ENCODE measurements around the gene PTRHD1.
A peak's percentile ranks its signal among the peaks of the same experiment; 100 is the strongest.

PTRHD1 gene

GRCh38 chr2:24766609-24767008 lies 26.6 kb downstream of the PTRHD1 start:
- Mint-ChIP-seq H3K9me3 (ENCODE audit: low read depth) (no peaks in the 10 kb centered on the region), H3K27me3 (no peaks in the 10 kb centered on the region)

GRCh38 chr2:24763843-24764242 lies 29.3 kb downstream of the PTRHD1 start:
- H3K4me3 Mint-ChIP-seq = no peak overlapping the region
- H3K9me3 Mint-ChIP-seq (ENCODE audit: low read depth) = no peaks in the 10 kb centered on the region
- H3K27me3 Mint-ChIP-seq = no peaks in the 10 kb centered on the region
- peaks cover 15% of the 10 kb centered on the region for H3K36me3 Mint-ChIP-seq
- peaks cover 5% of the 10 kb centered on the region for H3K4me1 Mint-ChIP-seq (ENCODE audit: low read depth)
- H3K27ac Mint-ChIP-seq = no peak overlapping the region

More at GRCh38 chr2:24766609-24767008, 26.6 kb downstream of the PTRHD1 start:
- Mint-ChIP-seq H3K36me3 (peaks cover 16% of the 10 kb centered on the region), H3K27ac (no peak overlapping the region), H3K4me3 (no peak overlapping the region), H3K4me1 (ENCODE audit: low read depth) (peaks cover 5% of the 10 kb centered on the region)

- Mint-ChIP-seq H3K9me3 (ENCODE audit: low read depth) (no peaks in the 10 kb centered on the region), H3K36me3 (peaks cover 15% of the 10 kb centered on the region), H3K27ac (no peak overlapping the region), H3K27me3 (no peaks in the 10 kb centered on the region), H3K4me1 (ENCODE audit: low read depth) (peaks cover 5% of the 10 kb centered on the region), H3K4me3 (no peak overlapping the region)
These were observed 30.7 kb downstream of the PTRHD1 start for GRCh38 chr2:24762518-24762917.

GRCh38 chr2:24761866-24762265 lies 31.3 kb downstream of the PTRHD1 start:
- H3K27me3 Mint-ChIP-seq = no peaks in the 10 kb centered on the region
- H3K4me1 Mint-ChIP-seq (ENCODE audit: low read depth) = peaks cover 5% of the 10 kb centered on the region
- H3K36me3 Mint-ChIP-seq = peaks cover 15% of the 10 kb centered on the region
- no peaks in the 10 kb centered on the region for H3K9me3 Mint-ChIP-seq (ENCODE audit: low read depth)
- H3K4me3 Mint-ChIP-seq = no peak overlapping the region
- no peak overlapping the region for H3K27ac Mint-ChIP-seq

GRCh38 chr2:24756789-24757188 lies 36.4 kb downstream of the PTRHD1 start:
- Mint-ChIP-seq H3K27ac (no peak overlapping the region), H3K9me3 (ENCODE audit: low read depth) (no peaks in the 10 kb centered on the region), H3K4me3 (no peak overlapping the region), H3K36me3 (peaks cover 6% of the 10 kb centered on the region), H3K4me1 (ENCODE audit: low read depth) (no peaks in the 10 kb centered on the region), H3K27me3 (no peaks in the 10 kb centered on the region)

- H3K27ac Mint-ChIP-seq = no peak overlapping the region
- H3K4me1 Mint-ChIP-seq (ENCODE audit: low read depth) = no peaks in the 10 kb centered on the region
- H3K4me3 Mint-ChIP-seq = no peak overlapping the region
- peaks cover 6% of the 10 kb centered on the region for H3K36me3 Mint-ChIP-seq
- H3K27me3 Mint-ChIP-seq = no peaks in the 10 kb centered on the region
- no peaks in the 10 kb centered on the region for H3K9me3 Mint-ChIP-seq (ENCODE audit: low read depth)
These were observed 38.0 kb downstream of the PTRHD1 start for GRCh38 chr2:24754985-24755705.

- peaks cover 6% of the 10 kb centered on the region for H3K4me1 Mint-ChIP-seq (ENCODE audit: low read depth)
- no peaks in the 10 kb centered on the region for H3K9me3 Mint-ChIP-seq (ENCODE audit: low read depth)
- H3K27ac Mint-ChIP-seq = peak overlapping the region; percentile 7
- peaks cover 11% of the 10 kb centered on the region for H3K36me3 Mint-ChIP-seq
- H3K4me3 Mint-ChIP-seq = no peak overlapping the region
- no peaks in the 10 kb centered on the region for H3K27me3 Mint-ChIP-seq
These were observed 44.0 kb downstream of the PTRHD1 start for GRCh38 chr2:24749069-24749691.

GRCh38 chr2:24747299-24747698 lies 45.9 kb downstream of the PTRHD1 start:
- Mint-ChIP-seq H3K4me1 (ENCODE audit: low read depth) (peaks cover 18% of the 10 kb centered on the region), H3K27me3 (no peaks in the 10 kb centered on the region), H3K9me3 (ENCODE audit: low read depth) (no peaks in the 10 kb centered on the region), H3K36me3 (peaks cover 14% of the 10 kb centered on the region), H3K27ac (no peak overlapping the region), H3K4me3 (no peak overlapping the region)

- no peak overlapping the region for H3K27ac Mint-ChIP-seq
- no peaks in the 10 kb centered on the region for H3K27me3 Mint-ChIP-seq
- no peaks in the 10 kb centered on the region for H3K9me3 Mint-ChIP-seq (ENCODE audit: low read depth)
- peaks cover 17% of the 10 kb centered on the region for H3K36me3 Mint-ChIP-seq
- H3K4me3 Mint-ChIP-seq = no peak overlapping the region
- peaks cover 18% of the 10 kb centered on the region for H3K4me1 Mint-ChIP-seq (ENCODE audit: low read depth)
These were observed 47.4 kb downstream of the PTRHD1 start for GRCh38 chr2:24745825-24746224.

GRCh38 chr2:24744356-24744755 lies 48.8 kb downstream of the PTRHD1 start:
- no peak overlapping the region for H3K4me3 Mint-ChIP-seq
- no peaks in the 10 kb centered on the region for H3K9me3 Mint-ChIP-seq (ENCODE audit: low read depth)
- peaks cover 18% of the 10 kb centered on the region for H3K4me1 Mint-ChIP-seq (ENCODE audit: low read depth)
- H3K36me3 Mint-ChIP-seq = peaks cover 13% of the 10 kb centered on the region
- H3K27ac Mint-ChIP-seq = no peak overlapping the region
- no peaks in the 10 kb centered on the region for H3K27me3 Mint-ChIP-seq

GRCh38 chr2:24743924-24744323 lies 49.3 kb downstream of the PTRHD1 start:
- H3K27me3 Mint-ChIP-seq = no peaks in the 10 kb centered on the region
- no peak overlapping the region for H3K4me3 Mint-ChIP-seq
- H3K27ac Mint-ChIP-seq = no peak overlapping the region
- peaks cover 9% of the 10 kb centered on the region for H3K36me3 Mint-ChIP-seq
- H3K4me1 Mint-ChIP-seq (ENCODE audit: low read depth) = peaks cover 14% of the 10 kb centered on the region
- H3K9me3 Mint-ChIP-seq (ENCODE audit: low read depth) = no peaks in the 10 kb centered on the region

GRCh38 chr2:24742730-24743129 lies 50.5 kb downstream of the PTRHD1 start:
- H3K4me1 Mint-ChIP-seq (ENCODE audit: low read depth) = peaks cover 14% of the 10 kb centered on the region
- no peak overlapping the region for H3K27ac Mint-ChIP-seq

GRCh38 chr2:24740142-24740541 lies 53.0 kb downstream of the PTRHD1 start:
- H3K36me3 Mint-ChIP-seq = peaks cover 6% of the 10 kb centered on the region
- no peak overlapping the region for H3K4me3 Mint-ChIP-seq
- no peaks in the 10 kb centered on the region for H3K27me3 Mint-ChIP-seq
- H3K9me3 Mint-ChIP-seq (ENCODE audit: low read depth) = no peaks in the 10 kb centered on the region
- no peak overlapping the region for H3K27ac Mint-ChIP-seq
- peaks cover 13% of the 10 kb centered on the region for H3K4me1 Mint-ChIP-seq (ENCODE audit: low read depth)

More at GRCh38 chr2:24742730-24743129, 50.5 kb downstream of the PTRHD1 start:
- Mint-ChIP-seq H3K4me3 (no peak overlapping the region), H3K36me3 (peaks cover 9% of the 10 kb centered on the region), H3K9me3 (ENCODE audit: low read depth) (no peaks in the 10 kb centered on the region), H3K27me3 (no peaks in the 10 kb centered on the region)

All from activated naive CD8-positive, alpha-beta T cell (primary cell).